Adipocyte (in vitro differentiated cells): Measurements from ENCODE around the gene MAEA.
A peak's percentile ranks its signal among the peaks of the same experiment; 100 is the strongest.

Experiments
- DNase-seq: peaks from one replicate; pipeline ENCODE4 v3.0.0-alpha.2; 2015; ENCODE audit warnings: low read depth
- H3K27me3 ChIP-seq: replicated peaks from 2 replicates; pipeline ENCODE4 v1.7.0; 2013; ENCODE audit warnings: mild to moderate bottlenecking, low read length, moderate library complexity; ENCODE audit not compliant: control insufficient read depth, insufficient read depth
- H3K36me3 ChIP-seq: 2 replicates; pipeline ENCODE4 v1.7.0; 2013; ENCODE audit warnings: low read length, mild to moderate bottlenecking, moderate library complexity; ENCODE audit not compliant: control insufficient read depth, insufficient read depth, severe bottlenecking
- H3K4me1 ChIP-seq: 2 replicates; pipeline ENCODE4 v1.7.0; 2013; ENCODE audit warnings: mild to moderate bottlenecking, low read length, moderate library complexity; ENCODE audit not compliant: control insufficient read depth, insufficient read depth
- H3K4me3 ChIP-seq: 2 replicates; pipeline ENCODE4 v1.7.0; 2013; ENCODE audit warnings: mild to moderate bottlenecking, low read length, moderate library complexity
- H3K9ac ChIP-seq: 2 replicates; pipeline ENCODE4 v1.7.0; 2013; ENCODE audit warnings: mild to moderate bottlenecking, low read length, moderate library complexity
- H3K9me3 ChIP-seq: 2 replicates; pipeline ENCODE4 v1.7.0; 2013; ENCODE audit warnings: mild to moderate bottlenecking, low read length, moderate library complexity; ENCODE audit not compliant: control insufficient read depth

Gene MAEA

GRCh38 chr4:1354136-1354982 is 64.7 kb downstream of the MAEA start:
- no peaks in the 10 kb centered on the region for H3K27me3 ChIP-seq
- DNase-seq, result no peak
- peaks cover 62% of the 10 kb centered on the region for H3K36me3 ChIP-seq
- no peaks in the 10 kb centered on the region for H3K4me1 ChIP-seq
- no peak overlapping the region for H3K4me3 ChIP-seq
- no peaks in the 10 kb centered on the region for H3K9me3 ChIP-seq
- no peak overlapping the region for H3K9ac ChIP-seq

- peaks cover 62% of the 10 kb centered on the region for H3K36me3 ChIP-seq
- H3K9me3 ChIP-seq, result no peaks in the 10 kb centered on the region
Measured at GRCh38 chr4:1354983-1355275, 65.2 kb downstream of the MAEA start.

DNA sequence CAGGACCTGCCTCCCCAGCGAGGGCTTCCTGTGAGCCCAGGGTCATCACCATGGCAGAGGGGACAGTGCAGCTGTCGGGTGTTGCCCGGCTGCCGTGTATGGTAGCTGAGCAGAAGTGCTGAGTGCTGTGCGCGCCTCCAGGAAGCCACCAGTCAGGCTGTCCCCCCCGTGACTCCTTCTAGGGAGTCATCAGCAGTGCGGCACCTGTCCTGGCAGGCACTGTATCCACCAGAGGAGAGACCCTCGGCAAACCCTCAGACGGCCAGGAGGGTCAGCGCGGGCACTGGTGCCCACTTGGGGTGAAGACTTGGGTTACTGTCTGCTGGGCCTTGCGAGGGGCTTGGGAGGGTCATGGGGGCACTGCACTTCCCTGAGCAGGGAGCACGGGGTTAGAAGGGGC is 65.7 kb downstream of the MAEA start:
- H3K36me3 ChIP-seq, result peaks cover 57% of the 10 kb centered on the region
- H3K4me1 ChIP-seq, result peaks cover 7% of the 10 kb centered on the region
- no peak overlapping the region for H3K9ac ChIP-seq
- no peak for DNase-seq
- H3K4me3 ChIP-seq, result no peak overlapping the region
- H3K27me3 ChIP-seq, result no peaks in the 10 kb centered on the region
- H3K9me3 ChIP-seq, result no peaks in the 10 kb centered on the region

More at GRCh38 chr4:1354983-1355275, 65.2 kb downstream of the MAEA start:
- no peak for DNase-seq
- no peak overlapping the region for H3K9ac ChIP-seq
- no peak overlapping the region for H3K4me3 ChIP-seq
- H3K27me3 ChIP-seq, result no peaks in the 10 kb centered on the region
- H3K4me1 ChIP-seq, result peaks cover 2% of the 10 kb centered on the region

DNA sequence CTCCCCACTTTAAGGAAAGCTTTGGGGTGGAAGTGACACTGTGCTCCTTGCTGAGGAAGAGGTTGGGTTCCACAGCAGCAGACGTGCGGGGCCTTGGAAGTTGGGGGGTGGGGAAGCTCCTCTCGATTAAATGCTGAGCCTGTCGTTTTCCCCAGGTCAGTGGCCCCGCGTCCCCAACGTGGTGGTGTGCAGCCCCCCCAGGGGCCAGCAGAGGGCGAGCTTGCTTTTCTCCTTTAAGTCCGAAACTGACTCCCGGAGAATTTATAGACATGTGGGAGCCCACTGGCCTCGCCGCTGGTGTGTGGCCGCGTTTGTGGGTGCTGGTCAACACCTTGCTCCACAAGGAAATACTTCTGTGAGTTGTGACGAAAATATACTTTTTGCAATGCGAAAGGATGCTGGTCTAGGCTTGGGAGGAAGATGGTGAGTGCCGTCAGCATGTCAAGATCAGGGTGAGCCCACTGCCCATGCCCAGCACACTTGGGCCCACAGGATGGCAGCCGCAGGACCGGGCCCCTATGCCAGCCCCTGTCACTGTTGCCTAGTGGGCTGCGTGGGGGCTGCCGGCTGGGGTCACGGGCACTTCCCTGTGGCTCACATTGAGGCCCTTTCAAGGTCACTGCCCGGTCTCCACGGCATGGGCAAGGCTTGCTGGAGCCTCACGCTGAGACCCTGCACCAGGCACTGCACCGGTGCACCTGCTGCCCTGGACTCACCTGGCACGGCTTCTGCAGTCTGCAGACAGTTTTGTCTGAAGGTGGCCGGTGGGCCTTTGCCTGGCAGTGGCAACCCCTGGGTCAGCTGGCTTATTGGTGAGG is 66.7 kb downstream of the MAEA start:
- no peak overlapping the region for H3K4me3 ChIP-seq
- H3K9ac ChIP-seq, result no peak overlapping the region
- H3K27me3 ChIP-seq, result no peaks in the 10 kb centered on the region
- peak; percentile 73 for DNase-seq
- no peaks in the 10 kb centered on the region for H3K9me3 ChIP-seq
- H3K4me1 ChIP-seq, result peaks cover 14% of the 10 kb centered on the region
- H3K36me3 ChIP-seq, result peaks cover 56% of the 10 kb centered on the region

GRCh38 chr4:1357356-1358248 is 67.9 kb downstream of the MAEA start:
- H3K27me3 ChIP-seq, result no peaks in the 10 kb centered on the region
- no peak overlapping the region for H3K9ac ChIP-seq
- no peaks in the 10 kb centered on the region for H3K9me3 ChIP-seq
- H3K4me3 ChIP-seq, result no peak overlapping the region
- H3K36me3 ChIP-seq, result peaks cover 50% of the 10 kb centered on the region
- no peak for DNase-seq
- H3K4me1 ChIP-seq, result peaks cover 14% of the 10 kb centered on the region

DNA sequence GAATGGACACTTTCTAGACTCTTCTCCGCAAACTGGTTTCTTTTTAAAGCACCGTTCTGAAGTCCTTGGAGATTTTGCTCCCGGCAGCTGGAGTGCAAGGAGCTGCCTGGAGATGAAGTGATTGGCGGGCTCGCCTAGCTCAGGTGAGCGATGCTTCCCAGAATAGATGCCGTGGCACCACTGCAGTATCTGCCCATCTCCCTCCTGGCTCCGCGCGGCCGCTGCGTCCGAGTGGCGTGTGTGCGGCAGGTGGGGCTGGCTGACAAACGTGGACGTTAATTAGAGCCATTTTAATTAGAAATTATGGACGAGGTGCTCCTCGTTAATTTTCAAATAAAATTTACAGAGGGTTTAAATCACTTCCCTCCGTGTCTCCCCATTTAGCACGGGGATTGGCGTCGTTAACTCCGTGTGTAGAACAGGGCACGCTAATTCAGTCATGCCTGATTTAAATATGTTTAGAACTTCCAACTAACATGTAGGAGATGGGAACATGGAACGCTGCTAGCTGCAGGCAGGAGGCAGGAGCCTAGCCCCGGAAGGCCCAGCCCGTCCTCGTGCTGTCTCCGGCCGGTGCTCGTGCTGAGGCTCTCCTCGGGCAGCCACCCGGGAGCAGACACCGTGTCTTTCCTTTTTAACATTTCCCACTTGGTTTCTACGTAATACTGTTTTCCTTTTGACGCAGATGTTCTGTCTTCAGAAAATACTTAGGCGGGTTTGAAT is 68.9 kb downstream of the MAEA start:
- H3K4me1 ChIP-seq, result peaks cover 14% of the 10 kb centered on the region
- no peaks in the 10 kb centered on the region for H3K27me3 ChIP-seq
- no peaks in the 10 kb centered on the region for H3K9me3 ChIP-seq
- H3K9ac ChIP-seq, result no peak overlapping the region
- DNase-seq, result no peak
- peaks cover 41% of the 10 kb centered on the region for H3K36me3 ChIP-seq
- no peak overlapping the region for H3K4me3 ChIP-seq

DNA sequence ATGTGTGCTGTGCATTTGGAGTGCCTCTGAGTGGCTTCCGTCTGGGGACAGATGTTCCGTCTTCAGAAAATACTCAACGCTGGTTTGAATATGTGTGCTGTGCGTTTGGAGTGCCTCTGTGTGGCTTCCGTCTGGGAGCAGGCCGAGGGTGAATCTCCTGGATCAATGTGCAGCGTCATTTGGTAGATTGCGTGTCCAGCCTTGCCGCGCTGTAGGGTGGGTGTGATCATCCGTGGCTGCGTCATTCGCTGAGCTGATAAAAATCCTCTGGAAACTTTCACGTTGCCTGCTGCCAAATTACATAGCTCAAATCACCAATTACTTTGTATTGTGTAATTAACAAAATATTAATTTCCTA is 69.4 kb downstream of the MAEA start:
- H3K27me3 ChIP-seq, result no peaks in the 10 kb centered on the region
- peaks cover 41% of the 10 kb centered on the region for H3K36me3 ChIP-seq
- H3K9ac ChIP-seq, result no peak overlapping the region
- H3K9me3 ChIP-seq, result no peaks in the 10 kb centered on the region
- peaks cover 14% of the 10 kb centered on the region for H3K4me1 ChIP-seq
- no peak overlapping the region for H3K4me3 ChIP-seq
- DNase-seq, result no peak

GRCh38 chr4:1359976-1360375 is 70.3 kb downstream of the MAEA start:
- Histone ChIP-seq H3K9ac (peak overlapping the region; percentile 84), H3K27me3 (no peaks in the 10 kb centered on the region), H3K4me3 (peak overlapping the region; percentile 39), H3K9me3 (no peaks in the 10 kb centered on the region), H3K4me1 (peaks cover 14% of the 10 kb centered on the region), H3K36me3 (peaks cover 34% of the 10 kb centered on the region)
- no peak for DNase-seq

DNA sequence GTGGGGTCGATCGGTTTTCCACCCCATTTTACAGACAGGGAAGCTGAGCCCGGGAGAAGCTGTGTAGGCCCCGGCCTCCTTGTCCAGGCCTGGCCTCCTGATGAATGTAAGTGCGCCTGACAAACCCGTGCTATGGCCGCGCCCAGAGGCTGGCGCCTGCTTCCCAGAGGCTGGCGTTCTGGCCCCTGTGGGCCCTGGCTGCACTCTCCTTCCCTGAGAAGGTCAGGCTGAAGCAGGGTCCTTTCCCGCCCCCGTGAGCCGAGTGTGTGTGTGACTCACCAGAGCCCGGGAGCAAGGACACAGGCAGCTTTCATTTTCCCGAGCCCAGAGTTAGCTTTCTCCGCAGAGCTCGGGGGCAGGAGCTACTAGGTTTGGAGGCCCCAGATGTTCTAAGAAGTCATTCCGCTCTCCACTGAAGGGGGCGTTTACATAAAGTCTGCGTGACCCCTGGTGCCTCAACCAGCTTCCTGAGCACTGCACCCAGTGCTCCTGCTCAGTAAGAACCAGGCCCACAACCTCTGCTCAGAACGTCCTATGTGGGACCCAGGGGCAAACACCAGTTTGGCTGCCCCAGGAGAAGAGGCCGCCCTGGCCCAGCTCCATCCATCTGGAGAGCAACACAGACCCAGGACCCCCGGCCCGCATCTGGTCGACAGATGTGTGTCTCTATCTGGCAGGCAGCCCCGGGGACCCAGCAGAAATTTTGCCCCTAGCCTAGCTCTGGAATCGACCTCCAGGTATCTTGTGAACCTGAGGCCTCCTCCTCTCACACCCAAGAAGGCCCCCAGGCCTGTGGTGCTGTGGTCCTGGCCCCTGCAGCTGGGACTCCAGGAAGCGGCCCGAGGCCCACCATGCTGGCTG is 71.0 kb downstream of the MAEA start:
- peak overlapping the region; percentile 84 for H3K9ac ChIP-seq
- H3K9me3 ChIP-seq, result no peaks in the 10 kb centered on the region
- no peaks in the 10 kb centered on the region for H3K27me3 ChIP-seq
- peaks cover 14% of the 10 kb centered on the region for H3K4me1 ChIP-seq
- peaks cover 29% of the 10 kb centered on the region for H3K36me3 ChIP-seq
- peak; percentile 51 for DNase-seq
- H3K4me3 ChIP-seq, result peak overlapping the region; percentile 39

- Histone ChIP-seq H3K9me3 (no peaks in the 10 kb centered on the region), H3K4me1 (peaks cover 14% of the 10 kb centered on the region), H3K27me3 (no peaks in the 10 kb centered on the region), H3K4me3 (no peak overlapping the region), H3K9ac (peak overlapping the region; percentile 84), H3K36me3 (peaks cover 31% of the 10 kb centered on the region)
- DNase-seq, result no peak
Measured at GRCh38 chr4:1361431-1361830, 71.7 kb downstream of the MAEA start.
